ENCODE results near the gene COMP. TPM values are rescaled to one million over a fixed set of nuclear protein-coding genes. Genes with fewer than 3 reads are reported as not detected.

The COMP gene
- polyA plus RNA-seq, 2 of the 4 experiments (the other 2 are of a cell fraction) = not detected

GRCh38 chr19:18809149-18809868 is 18.2 kb upstream of the COMP start:
- DNase-seq (ENCODE audit: low read depth in 1 of 2, low spot score in 1 of 2) (no peak), ATAC-seq (no peak), FAIRE-seq (no peak)
- no peak overlapping the region; a peak in 1 of 6 replicates for H3K27ac ChIP-seq
- CTCF ChIA-PET = interaction anchor here (1.1 to 1.2 kb wide), 2 partner anchors 14 to 38 kb away, joined by 3 to 5 read pairs; no protein-coding TSS in a partner anchor
- no peak overlapping the region for H3K4me3 ChIP-seq
- H3K9me3 ChIP-seq = no peaks in the 10 kb centered on the region
- 49% methylated on average over 14 of the region's 14 CpGs for WGBS (ENCODE audit: missing lambda C conversion rate)
- H3K4me1 ChIP-seq = no peaks in the 10 kb centered on the region
- TF ChIP-seq CEBPB (IDR thresholded peaks at IDR 0.05) = peak; percentile 63 to 68; a peak in 3 of 4 replicates
- no peak for TF ChIP-seq EP300 (IDR thresholded peaks at IDR 0.05)
- peak overlapping the region; percentile 18; the same call in 1 of the 3 replicates for H3K4me2 ChIP-seq
- POLR2A ChIA-PET = no interaction called here

- FAIRE-seq (no peak), DNase-seq (ENCODE audit: low read depth in 1 of 2, low spot score in 1 of 2) (no peak), ATAC-seq (no peak)
- ChIA-PET POLR2A (no interaction called here), CTCF (interaction anchor here (0.6 kb wide), 1 partner anchor 49 kb away, joined by 3 read pairs; no protein-coding TSS in a partner anchor)
- Histone ChIP-seq H3K4me2 (no peak overlapping the region), H3K9me3 (no peaks in the 10 kb centered on the region), H3K27ac (no peak overlapping the region; a peak in 1 of 6 replicates), H3K4me3 (no peak overlapping the region), H3K4me1 (no peaks in the 10 kb centered on the region)
- TF ChIP-seq JUN (IDR thresholded peaks at IDR 0.05) = no peak
- TF ChIP-seq MAZ (IDR thresholded peaks at IDR 0.05; ENCODE audit: borderline replicate concordance, low read depth, low read length) = no peak
- TF ChIP-seq REST (IDR thresholded peaks at IDR 0.05) = no peak
- no peak for TF ChIP-seq ZC3H11A (IDR thresholded peaks at IDR 0.05)
- no peak for TF ChIP-seq TFCP2L1 (CRISPR knock-in tag; IDR thresholded peaks at IDR 0.05)
- no peak for TF ChIP-seq EP300 (IDR thresholded peaks at IDR 0.05)
- no peak for TF ChIP-seq EHF (CRISPR knock-in tag; IDR thresholded peaks at IDR 0.05)
- no peak for TF ChIP-seq SMC3 (IDR thresholded peaks at IDR 0.05)
- TF ChIP-seq ATOH8 (CRISPR knock-in tag; IDR thresholded peaks at IDR 0.05; ENCODE audit: low read depth) = no peak
- 81% methylated on average over 14 of the region's 19 CpGs for WGBS (ENCODE audit: missing lambda C conversion rate)
These were observed 16.8 kb upstream of the COMP start for GRCh38 chr19:18807861-18808331.

- TF ChIP-seq NR3C1 (IDR thresholded peaks at IDR 0.05) (no peak), ELK1 (IDR thresholded peaks at IDR 0.05; ENCODE audit: low read depth, low read length) (no peak), RCOR1 (IDR thresholded peaks at IDR 0.05; ENCODE audit: low read depth, low read length) (no peak), FOSL2 (IDR thresholded peaks at IDR 0.05) (no peak), FOSL2 (CRISPR knock-in tag; IDR thresholded peaks at IDR 0.05) (no peak)
- H3K4me3 ChIP-seq = no peak overlapping the region
- FAIRE-seq (no peak), ATAC-seq (no peak), DNase-seq (ENCODE audit: low read depth in 1 of 2, low spot score in 1 of 2) (no peak)
- WGBS (ENCODE audit: missing lambda C conversion rate) = 81% methylated on average over 6 of the region's 8 CpGs
- POLR2A ChIA-PET = no interaction called here
- CTCF ChIA-PET = interaction anchor here (0.6 kb wide), 1 partner anchor 276 kb away, joined by 3 read pairs; no protein-coding TSS in a partner anchor
- H3K4me2 ChIP-seq = no peak overlapping the region
- H3K9me3 ChIP-seq = no peaks in the 10 kb centered on the region
- no peak overlapping the region for H3K27ac ChIP-seq
- H3K4me1 ChIP-seq = no peaks in the 10 kb centered on the region
These were observed 13.5 kb upstream of the COMP start for GRCh38 chr19:18804643-18805042.
